ENCODE measurements around the gene TCERG1L.

DNA sequence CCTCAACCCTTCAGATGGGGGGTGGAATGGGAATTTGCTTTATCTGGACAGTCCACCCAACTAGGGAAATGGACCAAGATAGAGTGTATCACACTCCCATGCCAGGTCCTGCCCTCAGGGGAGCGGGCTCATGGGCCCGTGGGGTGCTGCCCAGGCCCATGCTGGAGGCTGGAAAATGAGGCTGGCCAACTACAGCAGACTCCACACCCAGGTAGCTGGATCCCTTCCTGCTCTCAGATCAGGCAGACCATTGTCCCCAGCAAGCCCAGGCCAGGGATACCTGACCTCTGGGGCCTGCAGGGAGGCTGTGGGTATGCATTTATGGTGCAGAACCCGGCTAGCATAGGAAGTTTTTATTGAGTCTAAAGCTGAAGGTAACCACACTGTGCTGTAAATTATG is 162.4 kb downstream of the TCERG1L start:
- TF ChIP-seq POLR2AphosphoS5 (IDR thresholded peaks at IDR 0.05; ENCODE audit: low read depth, low read length) (no peak), POLR2A (IDR thresholded peaks at IDR 0.05; ENCODE audit: low read depth, low read length) (no peak)
